Measurements from ENCODE around the gene CIB1.
"Not testable (repeated sequence)": the region's sequence is repeated elsewhere in the genome, so short reads cannot be mapped to it uniquely, and the experiment has no call there.

The CIB1 gene

GRCh38 chr15:90191344-90191687 is 42.4 kb downstream of the CIB1 start:
- DNase-seq, result no peak

GRCh38 chr15:90190606-90191343 is 43.0 kb downstream of the CIB1 start:
- DNase-seq, result no peak

- no peak for DNase-seq
These were observed 43.8 kb downstream of the CIB1 start for GRCh38 chr15:90189781-90190467.

- DNase-seq, result no peak
These were observed 44.6 kb downstream of the CIB1 start for GRCh38 chr15:90188914-90189748.

DNA sequence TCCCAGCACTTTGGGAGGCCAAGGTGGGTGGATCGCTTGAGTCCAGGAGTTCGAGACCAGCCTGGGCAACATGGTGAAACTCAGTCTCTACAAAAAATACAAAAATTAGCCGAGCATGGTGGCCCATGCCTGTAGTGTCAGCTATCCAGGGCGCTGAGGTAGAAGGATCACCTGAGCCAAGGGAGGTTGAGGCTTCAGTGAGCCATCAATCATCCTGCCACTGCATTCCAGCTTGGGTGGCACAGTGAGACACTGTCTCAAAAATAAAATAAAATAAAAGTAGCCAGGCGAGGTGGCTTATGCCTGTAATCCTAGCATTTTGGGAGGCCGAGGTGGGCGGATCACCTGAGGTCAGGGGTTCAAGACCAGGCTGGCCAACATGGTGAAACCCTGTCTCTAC is 45.7 kb downstream of the CIB1 start:
- DNase-seq, result not testable (repeated sequence)

- no peak for DNase-seq
These were observed 46.4 kb downstream of the CIB1 start for GRCh38 chr15:90187257-90187868.

GRCh38 chr15:90184786-90185704 is 48.7 kb downstream of the CIB1 start:
- peak; percentile 62 to 69 for DNase-seq

DNA sequence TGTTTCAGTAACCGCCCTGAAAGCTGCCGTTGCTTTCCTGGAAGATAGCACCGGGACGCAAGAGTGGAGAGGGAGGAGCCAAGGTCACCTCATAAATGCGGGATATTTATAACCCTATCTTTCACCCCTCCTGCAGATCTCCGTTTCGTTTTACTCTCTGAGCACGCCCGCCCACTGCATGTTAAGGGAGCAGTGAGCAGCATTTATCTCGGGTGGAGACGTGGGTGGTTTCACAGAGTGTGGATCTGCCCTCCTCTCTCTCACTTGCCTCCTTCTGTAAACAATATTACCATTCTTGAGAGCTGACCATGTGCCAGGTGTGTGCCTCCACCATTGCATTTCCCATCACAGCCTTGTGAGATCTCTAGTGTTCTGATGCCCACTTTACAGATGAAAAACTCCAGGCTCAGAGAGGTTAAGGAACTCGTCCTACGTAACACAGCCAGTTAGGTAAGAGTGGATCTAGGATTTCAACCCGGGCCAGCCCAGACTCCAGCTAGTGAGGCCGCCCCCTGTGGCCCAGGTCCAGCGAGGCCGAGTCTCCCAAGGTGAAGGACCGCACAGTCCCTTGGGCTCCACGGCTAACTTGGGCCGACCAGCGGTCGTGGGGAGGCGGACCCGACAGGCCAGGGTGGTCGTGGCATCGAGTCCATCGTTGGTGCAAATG is 49.5 kb downstream of the CIB1 start:
- peak; percentile 50 to 56 for DNase-seq

DNA sequence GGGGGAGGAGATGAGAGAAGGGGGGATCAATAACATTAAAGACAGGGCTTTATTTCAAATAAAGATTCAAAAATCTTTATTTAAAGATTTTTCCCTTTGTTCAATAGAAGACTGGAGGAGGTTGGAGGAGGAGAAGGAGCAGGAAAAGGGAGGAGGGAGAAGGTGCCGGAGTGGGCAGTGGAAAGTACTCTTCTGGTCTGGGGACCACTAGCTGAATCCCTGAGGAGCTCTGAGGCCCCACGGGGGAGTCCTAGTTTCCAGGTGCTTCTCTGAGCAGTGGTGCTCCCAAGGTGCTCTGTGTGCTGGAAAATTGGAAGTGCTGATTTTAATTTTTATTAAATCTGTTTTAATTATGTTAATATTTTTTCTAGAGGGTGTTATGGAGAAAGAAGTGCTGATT is 52.0 kb downstream of the CIB1 start:
- no peak for DNase-seq

All from activated T-cell treated with anti-CD3 and anti-CD28 coated beads, Interleukin-2, amount 50 U/mL, for 48 hours (primary cell).